SK-N-SH (cell line): ENCODE results near the gene DAB2IP. TPM values are rescaled to one million over a fixed set of nuclear protein-coding genes. Genes with fewer than 3 reads are reported as not detected.

Source experiments
- ELF1 ChIP-seq: IDR thresholded peaks from 2 replicates; pipeline ENCODE4 v1.4.0; 2012
- GABPA ChIP-seq: IDR thresholded peaks from 2 replicates; pipeline ENCODE4 v1.4.0; 2012; ENCODE audit warnings: low read depth, mild to moderate bottlenecking
- GATA2 ChIP-seq: sonication (generic); formaldehyde crosslinking; IDR thresholded peaks from 2 replicates; pipeline ENCODE4 v1.5.0; 2020; ENCODE audit warnings: mild to moderate bottlenecking, missing genetic modification reagents
- MXI1 ChIP-seq: IDR thresholded peaks from 2 replicates; pipeline ENCODE4 v1.6.1; 2012; ENCODE audit warnings: mild to moderate bottlenecking, low read depth, low read length, improper control_type of control experiment
- NFIC ChIP-seq: IDR thresholded peaks from 2 replicates; pipeline ENCODE4 v1.4.0; 2012; ENCODE audit warnings: borderline replicate concordance
- NRF1 ChIP-seq: IDR thresholded peaks from 2 replicates; pipeline ENCODE4 v1.6.1; 2012; ENCODE audit warnings: low read depth, mild to moderate bottlenecking, low read length
- POLR2AphosphoS5 ChIP-seq: IDR thresholded peaks from 2 replicates; pipeline ENCODE4 v1.6.1; 2012; ENCODE audit warnings: low read depth, low read length
- RXRA ChIP-seq: IDR thresholded peaks from 2 replicates; pipeline ENCODE4 v1.4.0; 2012; ENCODE audit warnings: low read depth, mild to moderate bottlenecking, borderline replicate concordance
- YY1 ChIP-seq: IDR thresholded peaks from 2 replicates; pipeline ENCODE4 v1.4.0; 2012; ENCODE audit warnings: low read depth, mild to moderate bottlenecking
- polyA plus RNA-seq, 3 experiments: library from polyadenylated mRNA; depleted of rRNA; stranded (reverse); fragments of >200 nt; gene quantifications; 2 replicates each; pipeline ENCODE4 v1.2.3, GENCODE V29; 2012
- TF ChIP-seq, protein P1 (sequence below): IDR thresholded peaks from 2 replicates; pipeline ENCODE4 v1.6.1; 2012; ENCODE audit warnings: mild to moderate bottlenecking, low read depth, low read length, moderate library complexity
- TF ChIP-seq, protein P2 (sequence below): fragments of 200-600 bp; sonication (generic); IDR thresholded peaks from 2 replicates; pipeline ENCODE4 v1.6.1; 2017; ENCODE audit warnings: antibody characterized with exemption, mild to moderate bottlenecking, moderate library complexity
- TF ChIP-seq, protein P3 (sequence below): IDR thresholded peaks from 2 replicates; pipeline ENCODE4; 2012
- TF ChIP-seq, protein P4 (sequence below): IDR thresholded peaks from 2 replicates; pipeline ENCODE4 v1.4.0; 2012; ENCODE audit warnings: low read depth
- TF ChIP-seq, protein P5 (sequence below): IDR thresholded peaks from 2 replicates; pipeline ENCODE4 v1.4.0; 2012; ENCODE audit warnings: low read depth, borderline replicate concordance

The DAB2IP gene
- polyA plus RNA-seq, 1 of the 3 experiments (the other 2 are of a cell fraction) = 21.4 TPM

DNA sequence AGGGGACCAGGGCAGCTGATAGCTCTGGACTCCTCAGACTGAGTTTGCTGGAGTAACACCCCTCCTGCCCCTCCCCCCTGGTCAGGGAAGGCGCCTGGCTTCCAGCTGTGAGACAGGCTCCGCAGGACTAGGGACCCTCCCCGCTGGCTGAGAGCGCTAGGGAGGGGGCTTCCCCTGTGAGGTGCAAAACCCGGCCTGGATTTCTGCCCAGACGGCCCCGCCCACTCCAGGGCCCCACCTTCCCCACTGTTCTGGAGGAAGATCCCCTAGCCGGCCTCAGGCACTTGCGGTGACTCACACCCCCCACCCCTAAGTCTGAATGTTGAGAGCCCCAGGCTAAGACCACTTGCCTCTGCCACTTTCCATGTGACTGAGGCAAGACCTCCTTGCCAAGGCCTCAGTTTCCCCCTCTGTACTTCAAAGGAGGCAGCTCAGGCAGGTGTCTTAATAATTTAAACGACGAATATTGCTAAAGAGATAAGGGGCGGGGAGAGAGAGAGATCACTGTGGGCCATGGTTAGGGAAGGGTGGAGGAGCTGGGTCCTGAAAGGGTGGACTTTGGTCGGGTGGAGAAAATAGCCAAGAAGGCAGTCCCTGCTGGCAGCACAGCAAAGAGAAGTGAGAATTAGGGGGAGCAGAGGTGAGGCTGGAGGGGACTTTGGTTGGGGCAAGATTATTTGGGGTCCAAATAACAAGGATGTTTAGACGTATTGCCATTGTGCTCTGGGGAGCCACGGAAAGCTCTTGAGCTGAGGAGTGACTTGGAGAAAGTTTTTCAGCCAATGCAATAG lies 1.0 kb upstream of the DAB2IP start (continued):
- TF ChIP-seq, protein P1, sequence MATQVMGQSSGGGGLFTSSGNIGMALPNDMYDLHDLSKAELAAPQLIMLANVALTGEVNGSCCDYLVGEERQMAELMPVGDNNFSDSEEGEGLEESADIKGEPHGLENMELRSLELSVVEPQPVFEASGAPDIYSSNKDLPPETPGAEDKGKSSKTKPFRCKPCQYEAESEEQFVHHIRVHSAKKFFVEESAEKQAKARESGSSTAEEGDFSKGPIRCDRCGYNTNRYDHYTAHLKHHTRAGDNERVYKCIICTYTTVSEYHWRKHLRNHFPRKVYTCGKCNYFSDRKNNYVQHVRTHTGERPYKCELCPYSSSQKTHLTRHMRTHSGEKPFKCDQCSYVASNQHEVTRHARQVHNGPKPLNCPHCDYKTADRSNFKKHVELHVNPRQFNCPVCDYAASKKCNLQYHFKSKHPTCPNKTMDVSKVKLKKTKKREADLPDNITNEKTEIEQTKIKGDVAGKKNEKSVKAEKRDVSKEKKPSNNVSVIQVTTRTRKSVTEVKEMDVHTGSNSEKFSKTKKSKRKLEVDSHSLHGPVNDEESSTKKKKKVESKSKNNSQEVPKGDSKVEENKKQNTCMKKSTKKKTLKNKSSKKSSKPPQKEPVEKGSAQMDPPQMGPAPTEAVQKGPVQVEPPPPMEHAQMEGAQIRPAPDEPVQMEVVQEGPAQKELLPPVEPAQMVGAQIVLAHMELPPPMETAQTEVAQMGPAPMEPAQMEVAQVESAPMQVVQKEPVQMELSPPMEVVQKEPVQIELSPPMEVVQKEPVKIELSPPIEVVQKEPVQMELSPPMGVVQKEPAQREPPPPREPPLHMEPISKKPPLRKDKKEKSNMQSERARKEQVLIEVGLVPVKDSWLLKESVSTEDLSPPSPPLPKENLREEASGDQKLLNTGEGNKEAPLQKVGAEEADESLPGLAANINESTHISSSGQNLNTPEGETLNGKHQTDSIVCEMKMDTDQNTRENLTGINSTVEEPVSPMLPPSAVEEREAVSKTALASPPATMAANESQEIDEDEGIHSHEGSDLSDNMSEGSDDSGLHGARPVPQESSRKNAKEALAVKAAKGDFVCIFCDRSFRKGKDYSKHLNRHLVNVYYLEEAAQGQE = no peak
- TF ChIP-seq RXRA (no peak), NFIC (0 out of 2 replicates have a peak, but pooled peaks have one; percentile 32), NRF1 (no peak), GABPA (no peak), GATA2 (CRISPR knock-in tag) (no peak), MXI1 (no peak), ELF1 (no peak), POLR2AphosphoS5 (no peak), YY1 (no peak)
- TF ChIP-seq, protein P2, sequence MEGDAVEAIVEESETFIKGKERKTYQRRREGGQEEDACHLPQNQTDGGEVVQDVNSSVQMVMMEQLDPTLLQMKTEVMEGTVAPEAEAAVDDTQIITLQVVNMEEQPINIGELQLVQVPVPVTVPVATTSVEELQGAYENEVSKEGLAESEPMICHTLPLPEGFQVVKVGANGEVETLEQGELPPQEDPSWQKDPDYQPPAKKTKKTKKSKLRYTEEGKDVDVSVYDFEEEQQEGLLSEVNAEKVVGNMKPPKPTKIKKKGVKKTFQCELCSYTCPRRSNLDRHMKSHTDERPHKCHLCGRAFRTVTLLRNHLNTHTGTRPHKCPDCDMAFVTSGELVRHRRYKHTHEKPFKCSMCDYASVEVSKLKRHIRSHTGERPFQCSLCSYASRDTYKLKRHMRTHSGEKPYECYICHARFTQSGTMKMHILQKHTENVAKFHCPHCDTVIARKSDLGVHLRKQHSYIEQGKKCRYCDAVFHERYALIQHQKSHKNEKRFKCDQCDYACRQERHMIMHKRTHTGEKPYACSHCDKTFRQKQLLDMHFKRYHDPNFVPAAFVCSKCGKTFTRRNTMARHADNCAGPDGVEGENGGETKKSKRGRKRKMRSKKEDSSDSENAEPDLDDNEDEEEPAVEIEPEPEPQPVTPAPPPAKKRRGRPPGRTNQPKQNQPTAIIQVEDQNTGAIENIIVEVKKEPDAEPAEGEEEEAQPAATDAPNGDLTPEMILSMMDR = no peak
- TF ChIP-seq, protein P3, sequence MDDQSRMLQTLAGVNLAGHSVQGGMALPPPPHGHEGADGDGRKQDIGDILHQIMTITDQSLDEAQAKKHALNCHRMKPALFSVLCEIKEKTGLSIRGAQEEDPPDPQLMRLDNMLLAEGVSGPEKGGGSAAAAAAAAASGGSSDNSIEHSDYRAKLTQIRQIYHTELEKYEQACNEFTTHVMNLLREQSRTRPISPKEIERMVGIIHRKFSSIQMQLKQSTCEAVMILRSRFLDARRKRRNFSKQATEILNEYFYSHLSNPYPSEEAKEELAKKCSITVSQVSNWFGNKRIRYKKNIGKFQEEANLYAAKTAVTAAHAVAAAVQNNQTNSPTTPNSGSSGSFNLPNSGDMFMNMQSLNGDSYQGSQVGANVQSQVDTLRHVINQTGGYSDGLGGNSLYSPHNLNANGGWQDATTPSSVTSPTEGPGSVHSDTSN = 0 out of 2 replicates have a peak, but pooled peaks have one; percentile 12
- TF ChIP-seq, protein P4, sequence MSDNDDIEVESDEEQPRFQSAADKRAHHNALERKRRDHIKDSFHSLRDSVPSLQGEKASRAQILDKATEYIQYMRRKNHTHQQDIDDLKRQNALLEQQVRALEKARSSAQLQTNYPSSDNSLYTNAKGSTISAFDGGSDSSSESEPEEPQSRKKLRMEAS = no peak
- TF ChIP-seq, protein P5, sequence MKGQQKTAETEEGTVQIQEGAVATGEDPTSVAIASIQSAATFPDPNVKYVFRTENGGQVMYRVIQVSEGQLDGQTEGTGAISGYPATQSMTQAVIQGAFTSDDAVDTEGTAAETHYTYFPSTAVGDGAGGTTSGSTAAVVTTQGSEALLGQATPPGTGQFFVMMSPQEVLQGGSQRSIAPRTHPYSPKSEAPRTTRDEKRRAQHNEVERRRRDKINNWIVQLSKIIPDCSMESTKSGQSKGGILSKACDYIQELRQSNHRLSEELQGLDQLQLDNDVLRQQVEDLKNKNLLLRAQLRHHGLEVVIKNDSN = no peak
